ENCODE measurements around the gene MYO1D. TPM values are rescaled to one million over a fixed set of nuclear protein-coding genes. Genes with fewer than 3 reads are reported as not detected.

MYO1D gene
- total and polyA plus RNA-seq, 2 of the 13 experiments (the other 11 are each of a cell fraction or from before 2014, with no cell fraction given), result 13.2 to 17.3 TPM

GRCh38 chr17:32777922-32778321 lies 99.0 kb downstream of the MYO1D start (continued):
- TF ChIP-seq KLF15 (CRISPR knock-in tag; IDR thresholded peaks at IDR 0.05; ENCODE audit: borderline replicate concordance) (no peak), RAD51 (IDR thresholded peaks at IDR 0.05; ENCODE audit: borderline replicate concordance) (no peak), ZFP91 (CRISPR knock-in tag; IDR thresholded peaks at IDR 0.05; ENCODE audit: borderline replicate concordance) (no peak), MNT (IDR thresholded peaks at IDR 0.05) (no peak)

- Histone ChIP-seq H3K36me3 (replicated peaks in 1 of 2; ENCODE audit: control insufficient read depth in 1 of 2, insufficient read depth in 2 of 2, low read length in 2 of 2) (peaks cover 0 to 2% of the 10 kb centered on the region in 2 experiments; a peak in 2 of 5 replicates), H2AFZ (ENCODE audit: low read length) (no peak overlapping the region), H3K4me3 (replicated peaks in 1 of 3; ENCODE audit: insufficient read depth in 1 of 3, low read depth in 2 of 3, low read length in 3 of 3) (no peak overlapping the region), H3K9me3 (ENCODE audit: low read length) (no peaks in the 10 kb centered on the region), H3K4me1 (ENCODE audit: insufficient read depth, low read length) (no peaks in the 10 kb centered on the region), H3K27ac (ENCODE audit: extremely low read length, insufficient read depth, low read length) (no peak overlapping the region), H3K79me2 (ENCODE audit: insufficient read depth, low read length) (no peaks in the 10 kb centered on the region), H3K9ac (ENCODE audit: insufficient read depth, low read depth, low read length) (no peak overlapping the region), H4K20me1 (ENCODE audit: insufficient read depth, low read length) (no peaks in the 10 kb centered on the region), H3K4me2 (ENCODE audit: low read depth, low read length) (no peak overlapping the region), H3K27me3 (ENCODE audit: control insufficient read depth in 1 of 2, insufficient read depth in 2 of 2, low read length in 2 of 2) (no peaks in the 10 kb centered on the region)
- ChIA-PET POLR2A (no interaction called here), CTCF (ENCODE audit: low intra/inter-chr PET ratio, low total read pairs) (no interaction called here)
- in situ Hi-C loops (cut with HindIII; ENCODE audit: extremely low pct_ligation_motif_present, low pct_unique_long_range_greater_than_20kb), result no loop called here
- 97% methylated on average over 14 of the region's 14 CpGs for WGBS (ENCODE audit: low lambda C conversion rate)
- intact Hi-C loops (cut with micrococcal nuclease; ENCODE audit: unreplicated experiment), result no loop called here
- TF ChIP-seq NR2F2 (IDR thresholded peaks at IDR 0.05; ENCODE audit: borderline replicate concordance, low read depth) (no peak), SALL2 (CRISPR knock-in tag; IDR thresholded peaks at IDR 0.05) (no peak), THRA (CRISPR knock-in tag; IDR thresholded peaks at IDR 0.05; ENCODE audit: borderline replicate concordance) (no peak), ZBTB42 (CRISPR knock-in tag; IDR thresholded peaks at IDR 0.05) (no peak), AHR (CRISPR knock-in tag; IDR thresholded peaks at IDR 0.05) (no peak), SMC3 (IDR thresholded peaks at IDR 0.05; ENCODE audit: low read length) (no peak), KDM4B (CRISPR knock-in tag; IDR thresholded peaks at IDR 0.05) (no peak), RARA (CRISPR knock-in tag; IDR thresholded peaks at IDR 0.05) (no peak), ZNF20 (CRISPR knock-in tag; IDR thresholded peaks at IDR 0.05) (no peak), ZNF446 (CRISPR knock-in tag; IDR thresholded peaks at IDR 0.05) (no peak), ZNF501 (CRISPR knock-in tag; IDR thresholded peaks at IDR 0.05) (no peak), EED (CRISPR knock-in tag; IDR thresholded peaks at IDR 0.05) (no peak)
- FAIRE-seq (no peak), ATAC-seq (no peak), DNase-seq (ENCODE audit: low spot score) (no peak)
- no TSS peak for BruUV-seq (replicated peaks)
These were observed 99.5 kb downstream of the MYO1D start for GRCh38 chr17:32777436-32777835.

Data from HepG2 (cell line).